ENCODE data around the gene TMEM11. TPM values are rescaled to one million over a fixed set of nuclear protein-coding genes. Genes with fewer than 3 reads are reported as not detected.

Gene TMEM11
- total RNA-seq, 3 donors from 2014 or later = 28.1 to 34.1 (median 33.1) TPM

- Histone ChIP-seq H3K4me3 (no peak overlapping the region), H3K9me3 (no peaks in the 10 kb centered on the region), H3K27ac (peak overlapping the region in 1 of 2 donors; percentile 80), H3K27me3 (no peaks in the 10 kb centered on the region), H3K36me3 (no peaks in the 10 kb centered on the region), H3K4me1 (no peaks in the 10 kb centered on the region)
- DNase-seq (ENCODE audit: low spot score in 2 of 2) = no peak
- TF ChIP-seq POLR2A (IDR thresholded peaks at IDR 0.05) = no peak
- no peak for TF ChIP-seq CTCF (IDR thresholded peaks at IDR 0.05)
- peak in 1 of 3 donors; percentile 25 for TF ChIP-seq POLR2AphosphoS5 (IDR thresholded peaks at IDR 0.05)
- intact Hi-C loops (cut with DNase I; ENCODE audit: low total_unique reads) = no loop called here
These were observed 52.2 kb downstream of the TMEM11 start for GRCh38 chr17:21161498-21162393.

- no peaks in the 10 kb centered on the region for H3K36me3 ChIP-seq
- no peaks in the 10 kb centered on the region for H3K4me1 ChIP-seq
- no peaks in the 10 kb centered on the region for H3K27me3 ChIP-seq
- DNase-seq (ENCODE audit: low spot score in 2 of 2) = no peak
- no peaks in the 10 kb centered on the region for H3K9me3 ChIP-seq
- intact Hi-C loops (cut with DNase I; ENCODE audit: low total_unique reads) = no loop called here
- no peak overlapping the region for H3K27ac ChIP-seq
- TF ChIP-seq POLR2AphosphoS5 (IDR thresholded peaks at IDR 0.05) (no peak), CTCF (IDR thresholded peaks at IDR 0.05) (no peak), POLR2A (IDR thresholded peaks at IDR 0.05) (no peak)
- no peak overlapping the region for H3K4me3 ChIP-seq
These were observed 53.6 kb downstream of the TMEM11 start for GRCh38 chr17:21160401-21160800.

GRCh38 chr17:21157586-21158370 lies 56.2 kb downstream of the TMEM11 start:
- Histone ChIP-seq H3K27ac (no peak overlapping the region), H3K36me3 (no peaks in the 10 kb centered on the region), H3K9me3 (no peaks in the 10 kb centered on the region), H3K4me1 (no peaks in the 10 kb centered on the region), H3K4me3 (no peak overlapping the region), H3K27me3 (no peaks in the 10 kb centered on the region)
- intact Hi-C loops (cut with DNase I; ENCODE audit: low total_unique reads) = no loop called here
- TF ChIP-seq CTCF (IDR thresholded peaks at IDR 0.05) (no peak), POLR2AphosphoS5 (IDR thresholded peaks at IDR 0.05) (no peak), POLR2A (IDR thresholded peaks at IDR 0.05) (no peak)
- no peak for DNase-seq (ENCODE audit: low spot score in 2 of 2)

- Histone ChIP-seq H3K4me1 (no peaks in the 10 kb centered on the region), H3K4me3 (no peak overlapping the region), H3K36me3 (no peaks in the 10 kb centered on the region), H3K27me3 (no peaks in the 10 kb centered on the region), H3K9me3 (no peaks in the 10 kb centered on the region), H3K27ac (no peak overlapping the region)
- no peak for DNase-seq (ENCODE audit: low spot score in 2 of 2)
- no peak for TF ChIP-seq CTCF (IDR thresholded peaks at IDR 0.05)
- intact Hi-C loops (cut with DNase I; ENCODE audit: low total_unique reads) = no loop called here
These were observed 61.2 kb downstream of the TMEM11 start for GRCh38 chr17:21152731-21153130.

- Histone ChIP-seq H3K9me3 (no peaks in the 10 kb centered on the region), H3K27ac (no peak overlapping the region), H3K4me3 (no peak overlapping the region), H3K27me3 (no peaks in the 10 kb centered on the region), H3K36me3 (no peaks in the 10 kb centered on the region), H3K4me1 (no peaks in the 10 kb centered on the region)
- no peak for DNase-seq (ENCODE audit: low spot score in 2 of 2)
- TF ChIP-seq CTCF (IDR thresholded peaks at IDR 0.05) (no peak), POLR2AphosphoS5 (IDR thresholded peaks at IDR 0.05) (no peak), POLR2A (IDR thresholded peaks at IDR 0.05) (no peak)
- intact Hi-C loops (cut with DNase I; ENCODE audit: low total_unique reads) = no loop called here
These were observed 64.3 kb downstream of the TMEM11 start for GRCh38 chr17:21149621-21150020.
